Fibroblast of pulmonary artery (primary cell): ENCODE measurements around the gene QDPR.
A peak's percentile ranks its signal among the peaks of the same experiment; 100 is the strongest.

Experiments used
- DNase-seq: peaks from one replicate; pipeline ENCODE4 v3.0.0-alpha.2; 2010; ENCODE audit warnings: low read depth
- H3K4me3 ChIP-seq: replicated peaks from 2 replicates; pipeline ENCODE4 v1.5.1; 2011; ENCODE audit warnings: low read depth, mild to moderate bottlenecking, control low read depth, low read length, moderate library complexity
- TF ChIP-seq, protein P1 (sequence below): IDR thresholded peaks from 2 replicates; pipeline ENCODE4 v1.5.1; 2011; ENCODE audit warnings: mild to moderate bottlenecking, control low read depth, low read length, inconsistent platforms; ENCODE audit errors: missing control alignments

The QDPR gene

DNA sequence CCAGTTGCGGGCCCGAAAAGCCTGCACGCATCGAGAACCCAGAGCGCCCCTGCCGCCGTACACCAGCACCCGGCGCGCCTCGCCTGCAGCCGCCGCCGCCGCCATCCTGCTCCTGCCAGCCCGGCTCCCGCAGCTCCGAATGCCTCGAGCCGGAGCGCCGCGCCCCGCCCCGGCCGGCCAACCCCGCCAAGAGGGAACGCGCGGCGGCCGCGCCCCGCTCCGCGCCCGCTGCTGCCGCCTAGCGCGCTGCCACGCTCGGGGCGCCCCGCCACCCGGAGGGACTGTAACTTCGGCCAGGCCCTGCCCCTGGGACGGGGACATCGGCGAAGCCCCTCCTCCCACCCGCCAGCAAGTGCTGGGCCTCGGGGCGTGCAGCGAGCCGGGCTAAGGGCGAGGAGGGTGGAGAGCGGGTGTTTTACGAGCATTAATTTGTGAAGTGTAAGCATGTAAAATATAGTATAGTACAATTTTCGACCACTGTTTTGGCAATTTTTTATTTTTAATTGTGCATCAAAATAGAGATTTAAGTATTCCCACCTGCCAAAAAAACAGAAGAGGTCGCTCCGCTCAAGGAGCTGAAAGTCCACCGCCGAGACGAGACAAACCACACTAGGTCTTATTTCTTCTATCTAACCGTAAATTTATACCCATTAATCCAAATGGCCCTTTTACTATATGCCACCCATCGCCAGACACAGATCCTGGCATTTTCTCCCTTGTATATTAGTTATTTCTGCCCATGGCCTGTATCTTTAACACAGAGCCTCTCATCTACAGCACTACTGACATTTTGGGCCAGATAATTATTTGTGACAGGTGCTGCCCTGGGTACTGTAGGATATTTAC, at the start of gene QDPR:
QDPR (minus strand) TSS at position 141 of the 846 bp plus-strand sequence; CDS start at position 105, 36 bp downstream.
- H3K4me3 ChIP-seq: peak within 1 kb of the TSS; percentile 75
- DNase-seq: peak; percentile 63
- TF ChIP-seq, protein P1, sequence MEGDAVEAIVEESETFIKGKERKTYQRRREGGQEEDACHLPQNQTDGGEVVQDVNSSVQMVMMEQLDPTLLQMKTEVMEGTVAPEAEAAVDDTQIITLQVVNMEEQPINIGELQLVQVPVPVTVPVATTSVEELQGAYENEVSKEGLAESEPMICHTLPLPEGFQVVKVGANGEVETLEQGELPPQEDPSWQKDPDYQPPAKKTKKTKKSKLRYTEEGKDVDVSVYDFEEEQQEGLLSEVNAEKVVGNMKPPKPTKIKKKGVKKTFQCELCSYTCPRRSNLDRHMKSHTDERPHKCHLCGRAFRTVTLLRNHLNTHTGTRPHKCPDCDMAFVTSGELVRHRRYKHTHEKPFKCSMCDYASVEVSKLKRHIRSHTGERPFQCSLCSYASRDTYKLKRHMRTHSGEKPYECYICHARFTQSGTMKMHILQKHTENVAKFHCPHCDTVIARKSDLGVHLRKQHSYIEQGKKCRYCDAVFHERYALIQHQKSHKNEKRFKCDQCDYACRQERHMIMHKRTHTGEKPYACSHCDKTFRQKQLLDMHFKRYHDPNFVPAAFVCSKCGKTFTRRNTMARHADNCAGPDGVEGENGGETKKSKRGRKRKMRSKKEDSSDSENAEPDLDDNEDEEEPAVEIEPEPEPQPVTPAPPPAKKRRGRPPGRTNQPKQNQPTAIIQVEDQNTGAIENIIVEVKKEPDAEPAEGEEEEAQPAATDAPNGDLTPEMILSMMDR: peak; percentile 6

DNA sequence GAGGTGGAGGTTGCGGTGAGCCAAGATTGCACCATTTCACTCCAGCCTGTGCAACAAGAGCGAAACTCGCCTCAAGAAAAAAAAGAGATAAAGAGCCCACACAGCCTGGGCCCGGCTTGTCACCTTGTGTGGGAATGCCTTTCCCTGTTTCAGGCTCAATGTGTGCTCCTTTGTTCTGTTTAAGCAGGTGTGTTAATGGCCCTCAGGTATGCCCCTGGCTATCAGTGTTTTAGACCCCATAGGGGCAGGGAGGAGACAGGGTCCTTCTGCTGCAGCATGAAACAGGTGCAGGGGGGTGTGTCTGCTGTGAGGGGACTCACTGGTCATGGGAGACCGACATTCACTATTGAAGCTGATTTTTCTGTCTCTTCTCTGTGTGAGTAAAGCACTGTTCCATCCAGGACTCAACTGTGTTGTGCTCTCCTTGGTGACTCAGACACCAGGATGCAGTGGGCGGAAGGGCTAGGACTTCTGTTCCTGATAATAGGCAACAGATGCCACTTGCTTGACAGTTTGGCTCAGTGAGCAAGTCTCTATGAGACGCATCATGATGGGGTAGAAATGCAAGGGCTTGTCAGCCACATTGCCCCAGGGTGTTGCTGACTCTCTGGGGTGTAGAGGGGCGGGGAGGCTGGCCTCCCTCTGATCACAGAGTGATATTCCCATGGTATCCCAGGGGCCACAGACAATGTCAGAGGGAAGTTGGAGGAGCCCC, 49.5 kb upstream of the QDPR start:
- peak; percentile 30 for DNase-seq
- H3K4me3 ChIP-seq: no peak overlapping the region
- TF ChIP-seq, protein P1: no peak

DNA sequence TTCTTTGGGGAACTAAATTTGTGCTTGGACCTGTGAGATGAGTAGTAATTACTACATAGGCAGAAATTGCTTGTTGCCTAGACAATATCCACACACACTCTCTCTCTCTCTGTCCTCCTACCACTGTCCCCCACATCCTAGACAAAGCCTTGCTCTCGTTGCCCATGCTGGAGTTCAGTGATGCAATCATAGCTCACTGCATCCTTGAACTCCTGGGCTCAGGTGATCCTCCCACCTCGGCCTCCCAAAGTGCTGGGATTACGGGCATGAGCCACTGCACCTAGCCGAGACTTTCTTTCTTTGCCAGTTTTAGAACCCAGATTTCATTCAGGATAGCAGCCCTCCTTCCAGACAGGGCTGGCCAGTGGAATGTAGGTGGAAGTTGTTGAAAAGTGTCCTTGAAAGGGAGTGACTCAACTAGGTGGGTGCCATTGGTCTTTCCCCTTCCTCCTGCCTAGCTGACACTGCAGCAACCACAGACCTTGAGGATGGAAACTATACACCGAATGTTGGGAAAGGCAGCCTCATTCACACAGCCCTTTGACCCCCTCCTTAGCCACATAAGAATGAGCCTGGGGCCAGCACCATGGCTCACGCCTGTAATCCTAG, 48.3 kb upstream of the QDPR start:
- no peak for DNase-seq

GRCh38 chr4:17559709-17560048, 47.8 kb upstream of the QDPR start:
- TF ChIP-seq, protein P1: no peak
- H3K4me3 ChIP-seq: no peak overlapping the region

More for the DNA sequence above, 48.3 kb upstream of the QDPR start:
- no peak overlapping the region for H3K4me3 ChIP-seq
- TF ChIP-seq, protein P1: no peak

DNA sequence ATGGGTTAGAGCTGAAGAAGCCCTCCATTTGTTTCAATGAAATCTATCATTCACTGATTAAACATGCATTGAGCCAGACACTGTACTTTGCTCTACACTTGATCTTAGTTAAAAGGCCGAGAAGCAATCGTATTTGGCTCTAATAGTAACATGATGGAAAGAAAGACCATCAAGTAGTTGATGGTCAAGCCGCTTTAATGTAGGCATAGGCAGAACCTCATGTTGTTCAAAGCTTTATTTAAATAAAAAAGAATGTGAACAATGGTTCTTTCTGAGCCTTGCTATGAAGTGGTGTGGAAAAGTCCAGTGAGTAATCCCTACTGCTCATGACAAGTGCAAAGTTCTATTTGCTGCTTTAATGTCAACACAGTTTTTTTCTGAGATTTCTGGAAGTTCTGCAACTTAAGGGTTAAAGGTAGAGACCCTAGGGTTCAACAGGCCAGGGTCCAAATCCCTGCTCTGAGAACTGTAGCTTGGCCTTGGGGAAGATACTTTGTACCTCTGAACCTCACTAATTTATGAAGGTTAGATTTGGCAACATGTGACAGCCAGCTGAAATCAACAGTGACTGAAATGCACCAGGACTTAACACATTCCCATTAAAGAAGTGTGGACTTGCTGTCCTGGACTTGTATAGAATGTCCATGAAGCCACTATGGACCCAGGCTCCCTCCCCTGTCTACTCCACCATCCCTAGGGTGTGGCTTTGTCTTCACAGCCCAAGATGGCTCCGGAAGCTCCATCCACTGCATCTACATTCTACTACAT, 47.2 kb upstream of the QDPR start:
- no peak for DNase-seq

More at GRCh38 chr4:17559709-17560048, 47.8 kb upstream of the QDPR start:
- DNase-seq: no peak

GRCh38 chr4:17557880-17558279, 46.0 kb upstream of the QDPR start:
- no peak for DNase-seq
- TF ChIP-seq, protein P1: no peak
- no peak overlapping the region for H3K4me3 ChIP-seq

More for the DNA sequence above, 47.2 kb upstream of the QDPR start:
- TF ChIP-seq, protein P1: no peak
- H3K4me3 ChIP-seq: no peak overlapping the region
